GM19240 (cell line): Measurements from ENCODE around the gene COQ8B.
"Not testable (repeated sequence)": the region's sequence is repeated elsewhere in the genome, so short reads cannot be mapped to it uniquely, and the experiment has no call there.

Experiments used
- DNase-seq: peaks from one replicate; pipeline ENCODE4 v3.0.0; 2011; ENCODE audit warnings: low spot score; ENCODE audit not compliant: insufficient read length

COQ8B gene

DNA sequence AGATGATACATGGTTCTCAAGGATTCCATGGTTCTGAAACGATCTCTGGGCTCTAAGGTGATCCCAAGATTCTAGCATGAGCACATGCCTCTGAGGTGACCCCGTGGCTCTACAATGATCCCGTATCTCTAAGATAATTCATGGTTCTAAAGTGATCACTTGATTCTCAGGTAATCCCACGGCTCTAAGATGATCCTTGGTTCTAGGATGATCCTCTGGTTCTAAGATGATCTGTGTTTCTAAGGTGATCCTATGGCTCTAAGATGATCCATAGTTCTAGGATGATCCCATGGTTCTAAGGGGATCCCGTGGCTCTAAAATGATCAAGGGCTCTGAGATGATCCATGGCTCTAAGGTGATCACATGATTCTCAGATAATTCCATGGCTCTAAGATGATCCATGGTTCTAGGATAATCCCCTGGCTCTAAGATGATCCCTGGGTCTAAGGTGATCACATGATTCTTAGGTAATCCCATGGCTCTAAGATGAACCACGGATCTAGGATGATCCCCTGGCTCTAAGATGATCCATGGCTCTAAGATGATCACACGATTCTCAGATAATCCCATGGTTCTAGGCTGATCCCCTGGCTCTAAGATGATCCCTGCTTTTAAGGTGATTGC is 47.6 kb downstream of the COQ8B start:
- DNase-seq: no peak

DNA sequence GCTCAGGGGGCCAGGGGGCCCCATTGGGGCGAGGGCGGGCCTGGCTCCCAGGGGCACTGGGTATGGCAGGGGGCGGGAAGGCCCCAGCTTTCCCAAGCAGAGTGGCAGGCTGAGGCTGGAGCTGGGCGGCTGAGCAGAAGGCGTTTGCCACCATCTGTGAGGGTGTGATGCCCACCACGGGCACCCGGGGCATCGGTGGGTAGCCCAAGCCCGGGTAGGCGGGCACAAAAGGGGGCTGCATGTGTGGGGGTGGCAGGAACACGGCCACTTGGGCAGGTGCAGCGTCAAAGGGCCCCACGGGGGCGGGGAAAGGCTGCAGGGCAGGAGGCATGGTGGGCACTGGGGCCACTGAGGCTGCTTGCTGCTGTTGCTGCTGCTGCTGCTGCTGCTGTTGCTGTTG is 49.1 kb downstream of the COQ8B start:
- no peak for DNase-seq

DNA sequence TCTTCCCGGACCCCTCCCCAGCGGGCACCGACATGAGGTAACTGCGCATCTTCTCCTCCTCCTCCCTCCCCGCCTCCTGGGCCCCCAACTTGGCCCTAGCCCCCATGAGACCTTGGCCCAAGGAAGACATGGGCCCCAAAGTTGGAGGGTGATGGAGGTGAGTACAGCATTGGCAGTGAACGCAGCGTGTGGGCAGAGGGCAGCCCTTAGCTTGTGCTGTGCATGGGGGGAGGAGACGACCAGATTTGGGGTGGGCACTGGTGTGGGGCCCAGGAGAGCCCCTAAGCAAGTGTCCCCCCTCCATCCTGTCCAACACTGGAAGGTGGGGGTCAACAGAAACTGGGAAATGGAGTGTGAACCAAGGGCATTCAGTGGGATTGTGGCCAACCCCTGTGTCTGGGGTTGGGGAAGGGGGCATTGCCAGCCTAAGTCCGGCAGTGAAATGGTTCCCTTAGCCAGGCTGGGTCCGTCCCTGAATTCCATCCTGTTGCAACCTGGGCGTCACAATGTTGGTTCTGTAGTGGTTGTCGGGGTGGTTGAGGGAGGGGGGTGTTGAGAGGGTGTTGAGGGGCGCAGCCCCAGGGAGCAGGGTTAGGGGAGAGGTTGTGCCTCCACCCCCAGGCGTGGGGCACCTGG is 49.8 kb downstream of the COQ8B start:
- no peak for DNase-seq

DNA sequence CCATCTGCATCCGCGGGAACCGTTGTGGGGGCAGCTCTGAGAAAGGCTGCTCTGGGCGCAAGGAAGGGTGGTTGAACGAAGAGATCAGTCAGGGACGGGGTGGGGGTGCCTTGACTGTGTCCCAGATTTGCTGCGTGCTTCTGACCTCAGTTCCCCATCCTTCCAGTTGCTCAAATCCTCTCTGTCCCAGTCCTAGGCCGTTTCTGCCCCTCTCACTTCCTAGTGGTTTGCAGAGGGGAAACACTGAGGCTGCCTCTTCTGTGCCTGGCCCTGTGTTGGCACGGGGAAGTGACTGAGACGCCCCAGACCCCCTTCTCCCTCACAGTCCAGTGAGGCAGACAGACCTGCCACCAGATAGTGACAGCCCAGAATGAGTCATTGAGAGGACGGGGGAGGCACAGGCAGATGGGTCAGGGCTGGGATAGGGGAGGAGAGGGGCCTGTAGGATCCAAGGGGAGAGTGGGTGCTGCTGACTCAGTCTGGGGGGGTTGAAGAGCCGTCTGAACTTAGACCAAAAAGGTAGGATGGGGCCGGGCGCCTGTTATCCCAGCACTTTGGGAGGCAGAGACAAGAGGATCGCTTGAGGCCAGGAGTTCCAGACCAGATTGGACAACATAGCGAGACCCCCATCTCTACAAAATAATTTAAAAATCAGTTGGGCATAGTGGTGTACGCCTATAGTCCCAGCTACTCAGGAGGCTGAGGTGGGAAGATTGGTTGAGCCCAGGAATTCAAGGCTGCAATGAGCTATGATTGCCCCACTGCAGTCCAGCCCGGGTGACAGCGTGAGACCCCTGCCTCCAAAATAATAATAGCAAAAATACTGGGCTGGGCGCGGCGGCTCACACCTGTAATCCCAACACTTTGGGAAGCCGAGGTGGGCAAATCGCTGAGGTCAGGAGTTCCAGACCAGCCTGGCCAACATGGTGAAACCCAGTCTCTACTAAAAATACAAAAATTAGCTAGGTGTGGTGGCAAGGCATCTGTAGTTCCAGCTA is 52.7 kb downstream of the COQ8B start:
- no peak for DNase-seq

DNA sequence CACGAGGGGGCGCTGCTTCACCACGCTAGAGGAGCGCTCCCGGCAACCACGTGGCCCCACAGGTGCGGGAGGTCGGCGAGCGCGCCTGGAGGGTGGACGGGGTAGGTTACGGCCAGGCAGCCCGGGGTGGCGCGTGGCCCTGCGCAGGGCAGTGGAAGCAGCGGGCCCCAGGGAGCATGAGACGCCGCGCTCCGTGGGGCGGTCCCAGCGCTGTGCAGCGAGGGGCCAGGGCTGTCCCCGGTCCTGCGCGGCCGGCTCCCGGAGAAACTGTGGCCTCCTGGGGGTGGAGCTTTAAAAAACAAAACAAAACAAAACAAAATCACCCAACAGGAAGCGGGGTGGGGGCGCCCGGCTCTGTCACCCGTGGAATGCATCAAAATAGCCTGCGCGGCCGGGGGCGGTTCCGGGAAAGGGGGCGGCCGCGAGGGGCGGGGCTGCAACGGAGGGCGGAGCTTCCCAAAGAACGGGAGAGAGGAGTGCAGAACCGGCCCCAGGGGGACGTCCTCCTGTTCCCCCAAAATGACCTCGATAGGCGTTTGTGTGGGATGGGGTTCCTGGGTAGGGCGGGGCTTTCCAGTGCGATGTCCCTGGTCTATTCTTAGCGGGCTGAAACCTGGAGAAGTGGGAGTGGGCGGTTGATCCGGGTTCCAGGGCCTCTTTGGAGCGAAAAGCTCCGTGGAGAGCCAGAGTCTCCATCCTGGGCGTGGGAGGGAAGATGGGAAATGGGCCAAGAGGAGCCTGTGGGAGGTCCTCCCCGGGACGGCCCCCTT is 53.6 kb downstream of the COQ8B start:
- DNase-seq: peak; percentile 95

DNA sequence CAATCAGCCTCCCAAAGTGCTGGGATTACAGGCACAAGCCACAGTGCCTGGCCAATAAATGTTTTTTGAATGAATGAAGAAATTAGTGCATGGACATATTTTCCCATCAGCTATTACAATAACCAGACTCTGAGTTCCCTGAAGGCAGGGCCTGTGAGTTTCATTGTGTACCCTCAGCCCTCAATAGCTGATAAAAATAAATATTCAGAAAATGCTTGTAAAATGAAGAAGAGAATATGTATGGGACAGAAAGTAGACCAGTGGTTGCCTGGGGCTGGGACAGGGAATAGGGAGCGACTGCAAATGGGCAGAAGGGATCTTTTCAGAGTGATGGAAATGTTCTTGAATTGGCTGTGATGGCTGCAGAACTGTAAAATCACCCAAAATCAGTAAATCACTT is 55.1 kb downstream of the COQ8B start:
- DNase-seq: no peak

DNA sequence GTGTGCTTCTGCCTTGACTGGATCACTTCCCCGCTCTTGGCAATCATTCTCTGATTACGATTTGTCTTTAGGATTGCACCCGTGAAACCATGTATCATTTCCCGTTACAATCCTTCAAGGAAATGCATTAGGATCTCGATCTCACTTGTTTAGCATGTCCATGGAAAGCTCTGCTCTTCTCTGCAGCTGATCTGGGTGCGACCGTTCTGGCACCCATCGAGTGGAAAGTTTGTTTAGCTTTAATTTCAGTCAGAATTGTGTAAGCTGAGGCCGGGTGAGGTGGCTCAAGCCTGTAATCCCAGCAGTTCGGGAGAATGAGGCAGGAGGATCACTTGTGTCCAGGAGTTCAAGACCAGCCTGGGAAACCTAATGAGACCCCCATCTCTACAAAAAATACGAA is 57.1 kb downstream of the COQ8B start:
- DNase-seq: no peak

DNA sequence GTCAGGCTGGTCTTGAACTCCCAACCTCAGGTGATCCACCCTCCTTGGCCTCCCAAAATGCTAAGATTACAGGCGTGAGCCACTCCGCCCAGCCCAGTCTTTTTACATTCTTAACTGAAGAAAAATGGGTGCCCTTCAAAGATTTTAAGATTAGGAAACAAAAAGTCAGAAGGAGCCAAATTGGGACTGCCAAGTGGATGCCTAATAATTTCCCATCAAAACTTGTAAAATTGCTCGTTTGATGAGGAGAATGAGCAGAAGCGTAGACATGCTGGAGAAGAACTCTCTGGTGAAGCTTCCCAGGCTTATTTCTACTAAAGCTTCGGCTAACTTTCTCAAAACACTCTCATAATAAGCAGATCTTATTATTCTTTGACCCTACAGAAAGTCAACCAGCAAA is 57.6 kb downstream of the COQ8B start:
- no peak for DNase-seq

DNA sequence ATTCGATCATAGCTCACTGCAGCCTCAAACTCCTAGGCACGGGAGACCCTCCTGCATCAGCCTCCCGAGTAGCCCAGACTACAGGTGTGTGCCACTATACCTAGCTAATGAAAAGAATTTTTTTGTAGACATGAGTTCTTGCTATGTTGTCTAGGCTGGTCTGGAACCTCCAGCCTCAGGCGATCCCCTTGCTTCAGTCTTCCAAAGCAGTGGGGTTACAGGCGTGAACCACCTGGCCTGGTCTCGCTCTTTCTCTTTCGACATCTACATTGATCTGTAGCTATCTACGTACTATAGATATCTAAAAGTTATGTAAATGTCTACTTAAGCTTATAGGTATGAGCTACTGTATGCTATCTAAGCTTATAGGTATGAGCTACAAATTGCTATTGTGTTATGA is 58.7 kb downstream of the COQ8B start:
- no peak for DNase-seq

DNA sequence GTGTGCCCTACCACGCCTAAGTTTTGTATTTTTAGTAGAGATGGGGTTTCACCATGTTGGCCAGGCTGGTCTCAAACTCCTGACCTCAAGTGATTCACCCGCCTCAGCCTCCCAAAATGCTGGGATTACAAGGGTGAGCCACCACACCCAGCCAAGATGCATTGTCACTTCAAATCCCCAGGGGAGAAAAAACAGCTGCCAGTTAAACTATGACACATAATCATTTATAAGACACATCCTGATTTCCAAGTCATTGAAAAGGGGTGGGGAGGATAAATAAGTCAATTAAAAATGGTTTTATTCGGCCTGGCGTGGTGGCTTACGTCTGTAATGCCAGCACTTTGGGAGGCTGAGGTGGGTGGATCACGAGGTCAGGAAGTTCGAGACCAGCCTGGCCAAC is 61.0 kb downstream of the COQ8B start:
- DNase-seq: not testable (repeated sequence)

DNA sequence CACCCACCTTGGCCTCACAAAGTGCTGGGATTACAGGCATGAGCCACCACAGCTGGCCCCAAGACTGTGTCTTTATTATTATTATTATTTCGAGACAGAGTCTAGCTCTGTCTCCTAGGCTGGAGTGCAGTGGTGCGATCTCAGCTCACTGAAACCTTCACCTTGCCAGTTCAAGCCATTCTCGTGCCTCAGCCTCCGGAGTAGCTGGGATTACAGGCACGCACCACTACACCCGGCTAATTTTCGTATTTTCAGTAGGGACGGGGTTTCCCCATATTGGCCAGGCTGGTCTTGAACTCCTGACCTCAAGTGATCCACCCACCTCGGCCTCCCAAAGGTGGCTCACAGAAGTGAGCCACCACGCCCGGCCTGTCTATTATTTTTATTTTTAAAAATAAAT is 64.4 kb downstream of the COQ8B start:
- not testable (repeated sequence) for DNase-seq

DNA sequence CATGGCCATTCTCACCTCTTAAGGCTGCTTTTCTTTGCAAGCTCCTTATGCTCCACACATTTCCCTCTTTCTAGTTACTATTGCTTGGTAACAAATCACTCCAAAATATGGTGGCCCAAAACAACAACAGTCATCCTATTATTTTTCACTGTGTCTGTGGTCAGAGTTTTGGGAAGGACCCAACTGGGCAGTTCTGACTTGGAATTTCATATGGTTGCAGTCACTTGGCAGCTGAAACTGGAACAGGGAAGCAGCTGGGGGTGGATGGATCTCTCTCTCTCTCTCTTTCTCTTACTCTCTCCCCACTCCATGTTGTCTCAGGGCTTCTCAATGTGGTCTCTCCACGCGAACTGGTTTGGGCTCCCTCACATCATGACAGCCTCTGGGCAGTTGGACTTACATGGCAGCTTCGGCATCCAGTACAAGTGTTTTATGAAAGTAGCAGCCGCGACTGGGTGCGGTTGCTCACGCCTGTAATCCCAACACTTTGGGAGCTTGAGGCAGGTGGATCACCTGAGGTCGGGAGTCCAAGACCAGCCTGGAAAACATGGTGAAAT is 65.9 kb downstream of the COQ8B start:
- DNase-seq: no peak

DNA sequence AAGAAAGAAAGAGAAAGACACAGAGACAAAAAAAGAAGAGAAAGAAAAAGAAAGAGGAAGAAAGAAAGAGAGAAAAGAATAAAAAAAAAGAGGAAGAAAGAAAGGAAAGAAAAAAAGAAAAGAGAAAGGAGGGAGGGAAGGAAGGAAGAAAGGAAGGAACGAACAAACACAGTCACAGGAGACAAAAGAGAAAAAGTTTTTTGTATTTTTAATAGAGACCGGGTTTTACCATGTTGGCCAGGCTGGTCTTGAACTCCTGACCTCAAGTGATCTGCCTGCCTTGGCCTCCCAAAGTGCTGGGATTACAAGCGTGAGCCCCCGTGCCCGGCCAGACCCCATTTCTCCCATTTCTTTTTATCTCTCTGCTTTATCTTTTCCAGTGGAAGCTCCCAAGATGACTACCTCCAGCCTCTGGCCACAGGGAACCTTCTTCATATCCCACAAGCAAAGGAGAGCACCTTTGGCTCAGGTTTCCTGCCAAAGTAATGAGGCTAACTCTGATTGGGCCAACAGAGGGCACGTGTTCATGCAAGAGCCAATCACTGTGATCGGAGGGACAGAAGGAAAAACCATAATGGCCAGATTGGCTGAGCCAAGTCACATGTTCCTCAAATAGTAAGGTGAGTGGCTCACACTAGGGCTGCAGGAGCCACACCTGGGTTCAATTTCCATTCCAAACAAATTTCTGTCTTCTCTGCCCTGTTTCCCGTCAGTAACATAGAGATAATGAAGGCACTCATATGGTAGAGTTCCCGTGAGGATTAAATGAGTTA is 66.6 kb downstream of the COQ8B start:
- DNase-seq: not testable (repeated sequence)

DNA sequence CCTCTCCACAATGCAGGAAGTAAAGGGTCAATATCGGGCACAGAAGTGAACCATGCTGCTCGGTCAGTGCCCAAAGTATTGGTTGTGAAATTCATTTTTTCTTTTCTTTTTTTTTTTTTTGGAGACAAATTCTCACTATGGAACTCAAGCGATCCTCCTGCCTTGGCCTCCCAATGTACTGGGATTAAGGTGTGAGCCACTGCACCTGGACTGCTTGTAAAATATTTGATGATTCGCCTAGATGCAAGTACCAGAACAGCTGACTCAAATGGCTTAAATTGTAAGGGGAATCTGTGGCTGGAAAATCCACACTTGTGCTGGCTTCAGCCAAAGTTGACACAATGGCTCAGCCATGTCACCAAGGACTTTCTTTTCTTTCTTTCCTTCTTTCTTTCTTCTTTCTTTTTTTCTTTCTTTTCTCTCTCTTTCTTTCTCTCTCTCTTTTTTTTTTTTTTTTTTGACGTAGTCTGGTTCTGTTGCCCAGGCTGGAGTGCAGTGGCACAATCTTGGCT is 69.9 kb downstream of the COQ8B start:
- no peak for DNase-seq

DNA sequence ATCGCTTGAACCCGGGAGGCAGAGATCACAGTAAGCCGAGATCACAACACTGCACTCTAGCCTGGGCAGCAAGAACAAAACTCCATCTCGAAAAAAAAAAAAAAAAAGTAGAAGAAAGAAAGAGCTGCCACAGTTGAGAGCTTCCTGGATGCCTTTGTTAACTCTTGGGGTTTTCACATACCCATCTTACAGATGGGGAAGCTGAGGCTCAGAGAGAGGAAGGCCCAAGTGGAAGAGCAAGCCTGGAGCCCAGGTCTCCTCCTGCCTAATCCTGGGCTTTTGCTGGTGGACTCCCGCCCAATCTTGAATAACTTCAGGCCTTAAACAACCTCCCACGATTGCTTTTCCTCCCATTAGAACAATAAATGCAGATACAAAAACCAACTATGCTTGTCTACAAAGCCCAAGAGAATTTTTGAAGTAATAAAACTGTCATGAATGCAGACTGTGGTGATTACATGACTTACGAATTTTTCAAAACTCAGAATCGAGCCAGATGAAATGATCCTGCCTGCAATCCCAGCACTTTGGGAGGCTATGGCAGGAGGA is 73.9 kb downstream of the COQ8B start:
- DNase-seq: no peak

DNA sequence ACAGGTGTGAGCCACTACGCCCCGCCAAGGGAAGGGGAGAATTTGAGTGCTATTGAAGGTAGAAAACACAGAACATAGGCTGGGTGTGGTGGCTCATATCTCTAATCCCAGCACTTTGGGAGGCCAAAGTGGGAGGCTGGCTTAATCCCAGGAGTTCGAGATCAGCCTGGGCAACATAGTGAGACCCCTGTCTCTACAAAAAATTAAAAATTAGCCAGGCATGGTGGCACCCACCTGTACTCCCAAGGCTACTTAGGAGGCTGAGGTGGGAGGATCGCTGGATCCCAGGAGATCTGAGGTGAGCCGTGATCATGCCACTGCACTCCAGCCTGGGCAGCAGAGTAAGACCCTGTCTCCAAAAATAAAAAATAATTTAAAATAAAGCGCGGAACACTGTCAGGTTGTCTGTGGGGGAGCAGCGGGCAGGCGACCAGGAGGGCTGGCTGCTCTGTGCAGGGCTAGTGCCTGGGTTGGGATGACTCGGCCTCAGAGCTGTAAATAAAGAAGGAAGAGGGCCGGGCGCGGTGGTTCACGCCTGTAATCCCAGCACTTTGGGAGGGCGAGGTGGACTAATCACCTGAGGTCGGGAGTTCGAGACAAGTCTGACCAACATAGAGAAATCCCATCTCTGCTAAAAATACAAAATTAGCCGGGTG is 74.5 kb downstream of the COQ8B start:
- DNase-seq: no peak
